GM21390 (cell line): Measurements from ENCODE around the gene PHACTR1.
"Not testable (repeated sequence)": the region's sequence is repeated elsewhere in the genome, so short reads cannot be mapped to it uniquely, and the experiment has no call there.

ENCODE experiments used
- ATAC-seq: cut with Tn5 transposase; IDR thresholded peaks from one replicate; pipeline ENCODE4 v1.9.1; 2021; ENCODE audit not compliant: unreplicated experiment

Gene PHACTR1

DNA sequence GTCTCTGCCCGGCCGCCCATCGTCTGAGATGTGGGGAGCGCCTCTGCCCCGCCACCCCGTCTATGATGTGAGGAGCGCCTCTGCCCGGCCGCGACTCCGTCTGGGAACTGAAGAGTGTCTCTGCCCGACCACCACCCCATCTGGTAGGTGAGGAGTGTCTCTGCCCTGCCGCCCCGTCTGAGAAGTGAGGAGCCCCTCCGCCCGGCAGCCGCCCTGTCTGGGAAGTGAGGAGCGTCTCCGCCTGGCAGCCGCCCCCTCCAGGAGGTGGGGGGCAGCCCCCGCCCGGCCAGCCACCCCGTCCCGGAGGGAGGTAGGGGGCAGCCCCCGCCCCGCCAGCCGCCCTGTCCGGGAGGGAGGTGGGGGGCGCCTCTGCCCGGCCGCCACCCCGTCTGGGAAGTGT lies 417.3 kb downstream of the PHACTR1 start:
- ATAC-seq: not testable (repeated sequence)

DNA sequence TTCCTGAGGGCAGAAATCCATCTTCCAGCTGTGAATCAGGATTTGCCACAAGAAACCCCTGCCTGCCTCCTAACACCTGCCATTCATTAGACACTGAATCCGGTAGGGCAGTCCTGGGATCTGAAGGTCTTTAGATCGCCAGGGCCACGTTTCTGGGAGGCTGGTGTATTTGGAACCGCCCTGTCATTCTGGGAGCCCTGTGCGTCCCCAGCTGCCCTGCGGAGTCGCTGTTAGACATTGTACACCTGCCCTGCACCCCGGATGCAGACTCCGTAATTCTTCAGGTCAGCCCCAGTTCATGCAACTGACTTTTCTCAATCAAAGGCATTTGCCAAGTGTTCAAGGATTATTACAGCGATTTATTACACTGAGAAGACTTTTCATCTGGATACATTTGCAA lies 418.6 kb downstream of the PHACTR1 start:
- no peak for ATAC-seq

- no peak for ATAC-seq
These were observed 422.6 kb downstream of the PHACTR1 start for GRCh38 chr6:13139119-13139518.

- ATAC-seq: no peak
These were observed 424.4 kb downstream of the PHACTR1 start for GRCh38 chr6:13140980-13141379.

DNA sequence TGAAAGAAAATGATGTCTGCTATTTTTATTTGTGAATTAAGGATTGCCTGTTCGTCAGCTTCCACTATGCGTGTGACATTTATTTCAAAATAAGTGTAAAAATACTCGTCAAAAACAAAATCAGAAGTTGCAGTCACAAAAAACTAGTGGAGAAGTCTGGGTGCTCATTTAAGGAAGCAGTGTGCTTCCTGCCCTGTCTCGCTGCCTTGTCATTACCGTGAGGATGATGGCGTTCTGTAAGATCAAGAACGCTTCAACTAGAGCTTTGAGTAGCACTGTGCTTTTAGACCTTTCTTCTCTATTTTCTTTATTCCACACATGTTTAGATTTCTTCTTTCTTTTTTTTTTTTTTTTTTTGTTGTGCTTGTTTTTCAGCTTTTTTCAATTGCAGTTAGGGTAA lies 424.8 kb downstream of the PHACTR1 start:
- ATAC-seq: no peak

GRCh38 chr6:13142611-13143010 lies 426.0 kb downstream of the PHACTR1 start:
- ATAC-seq: no peak

DNA sequence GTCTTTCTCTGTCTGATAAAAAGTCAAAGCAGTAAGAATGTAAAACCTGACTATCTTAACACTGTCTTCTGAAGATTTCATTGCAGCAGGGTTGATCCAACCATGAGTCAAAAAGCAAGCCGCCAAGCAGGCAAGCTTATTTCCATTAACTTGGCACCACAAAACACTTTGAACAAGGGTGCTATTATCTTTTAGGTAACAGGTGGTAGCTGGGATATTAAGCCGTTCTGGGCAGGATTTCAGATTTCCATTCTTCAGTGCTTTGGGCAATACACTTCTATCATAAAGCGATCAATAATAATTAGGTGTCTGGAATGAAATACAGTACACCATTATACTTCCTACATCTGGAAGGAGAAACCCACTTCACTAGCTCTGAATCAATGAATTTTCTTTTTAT lies 429.9 kb downstream of the PHACTR1 start:
- ATAC-seq: no peak

DNA sequence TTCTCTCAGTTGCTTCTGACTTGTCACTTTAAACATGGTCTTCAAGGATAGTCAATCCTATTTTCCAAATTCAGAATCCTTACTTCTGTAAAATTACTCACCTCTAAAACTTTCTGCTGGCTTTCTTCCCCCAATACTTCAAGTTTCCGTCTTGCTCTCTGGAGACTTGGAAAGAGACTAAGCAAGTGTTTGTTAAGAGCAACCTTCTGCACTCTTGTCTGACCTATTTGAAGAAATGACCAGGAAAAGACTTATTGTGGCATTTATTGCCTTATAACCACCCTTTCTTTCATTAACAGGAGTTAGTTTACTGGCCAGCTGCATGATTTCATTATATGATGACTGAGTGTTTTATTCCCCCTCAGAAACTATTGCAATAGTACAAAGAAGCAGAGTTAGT lies 430.8 kb downstream of the PHACTR1 start:
- no peak for ATAC-seq

GRCh38 chr6:13147782-13148181 lies 431.2 kb downstream of the PHACTR1 start:
- no peak for ATAC-seq

GRCh38 chr6:13152764-13153163 lies 436.2 kb downstream of the PHACTR1 start:
- ATAC-seq: no peak

GRCh38 chr6:13156381-13156780 lies 439.8 kb downstream of the PHACTR1 start:
- no peak for ATAC-seq

DNA sequence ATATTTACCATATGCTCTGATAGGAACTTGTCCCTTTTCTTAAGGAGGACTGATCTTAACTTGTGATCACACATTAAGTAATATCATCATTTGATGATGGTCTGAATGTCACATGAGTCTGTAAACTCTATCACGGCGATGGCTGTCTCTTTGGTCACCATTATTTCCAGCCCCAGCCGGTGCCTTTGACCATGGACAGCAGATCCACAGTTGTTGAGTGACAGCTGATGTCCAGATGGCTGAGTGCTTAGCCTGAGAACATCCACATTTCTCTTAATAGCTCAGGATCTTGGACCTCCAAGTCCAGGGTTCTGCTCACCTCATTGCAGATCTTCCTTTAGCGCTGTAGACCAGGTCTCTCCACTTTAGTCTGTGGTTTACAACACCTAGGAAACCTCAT lies 440.7 kb downstream of the PHACTR1 start:
- ATAC-seq: no peak

DNA sequence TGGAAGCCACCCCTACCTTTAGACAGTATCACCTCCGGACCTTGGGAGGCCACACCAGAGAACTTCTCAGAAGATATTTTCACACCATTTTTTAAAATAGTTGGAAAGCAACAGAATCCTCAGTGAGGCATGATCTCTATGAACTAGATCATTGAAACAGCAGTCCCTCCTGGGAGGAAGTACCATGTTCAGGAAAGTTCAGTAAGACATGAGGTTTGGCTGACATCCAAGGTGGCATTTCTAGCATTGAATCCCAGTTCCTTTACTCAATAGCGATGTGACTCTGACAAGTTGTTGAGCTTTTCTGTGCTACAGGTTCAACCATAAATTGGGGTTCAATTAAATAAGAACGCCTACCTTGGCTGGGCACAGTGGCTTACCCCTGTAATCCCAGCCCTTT lies 442.7 kb downstream of the PHACTR1 start:
- no peak for ATAC-seq

- not testable (repeated sequence) for ATAC-seq
These were observed 443.3 kb downstream of the PHACTR1 start for GRCh38 chr6:13159822-13160221.

- no peak for ATAC-seq
These were observed 446.8 kb downstream of the PHACTR1 start for GRCh38 chr6:13163161-13163944.

DNA sequence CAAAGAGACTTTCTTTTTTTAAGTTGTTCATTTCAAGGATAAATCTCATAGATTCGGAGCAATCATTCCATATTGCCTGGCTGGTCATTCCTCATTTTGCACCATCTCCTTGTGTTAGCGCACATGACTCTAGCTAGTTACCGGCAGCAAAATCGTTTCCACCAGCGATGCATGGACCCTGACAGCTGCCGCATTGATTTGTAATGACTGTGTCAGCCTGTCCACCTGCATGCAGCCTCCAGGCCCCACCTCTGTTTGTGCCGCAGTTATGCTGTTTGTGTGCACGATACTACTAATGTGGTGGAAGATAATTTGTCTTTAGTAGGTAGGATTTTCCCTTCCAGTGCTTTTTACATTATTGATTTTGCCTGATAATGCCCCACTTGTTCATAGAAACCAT lies 447.7 kb downstream of the PHACTR1 start:
- no peak for ATAC-seq

DNA sequence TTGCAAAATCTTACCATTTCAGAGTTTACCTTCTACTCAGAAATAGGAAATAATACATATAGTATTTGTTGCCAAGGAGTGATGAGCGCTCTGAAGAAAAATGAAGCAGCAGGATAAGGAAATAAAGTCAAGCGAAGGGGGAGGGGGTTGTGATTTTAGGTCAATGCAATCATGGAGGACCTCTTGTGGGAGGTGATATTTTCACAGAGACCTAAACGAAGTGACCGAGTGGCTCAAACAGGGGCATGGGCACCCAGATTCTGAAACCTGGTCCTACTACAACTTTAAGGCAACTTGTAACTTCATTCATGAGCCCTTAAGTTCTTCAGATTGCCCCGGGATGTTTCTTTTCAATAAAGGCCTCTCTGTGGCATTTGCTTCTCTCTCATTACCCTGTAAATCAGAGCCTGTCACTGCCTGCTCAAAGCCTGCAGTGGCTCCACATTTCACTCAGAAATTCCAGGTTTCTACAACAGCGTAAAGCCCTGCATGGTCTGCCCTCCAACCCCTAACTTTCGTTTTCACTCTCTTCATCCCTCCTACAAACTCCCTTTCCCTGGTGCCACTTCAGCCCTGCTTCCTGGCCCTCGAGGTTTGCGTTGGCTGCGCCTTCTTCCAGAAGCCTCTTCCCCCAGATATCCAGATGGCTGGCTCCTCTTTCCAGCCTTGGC lies 449.1 kb downstream of the PHACTR1 start:
- no peak for ATAC-seq

GRCh38 chr6:13166269-13166668 lies 449.7 kb downstream of the PHACTR1 start:
- ATAC-seq: no peak

DNA sequence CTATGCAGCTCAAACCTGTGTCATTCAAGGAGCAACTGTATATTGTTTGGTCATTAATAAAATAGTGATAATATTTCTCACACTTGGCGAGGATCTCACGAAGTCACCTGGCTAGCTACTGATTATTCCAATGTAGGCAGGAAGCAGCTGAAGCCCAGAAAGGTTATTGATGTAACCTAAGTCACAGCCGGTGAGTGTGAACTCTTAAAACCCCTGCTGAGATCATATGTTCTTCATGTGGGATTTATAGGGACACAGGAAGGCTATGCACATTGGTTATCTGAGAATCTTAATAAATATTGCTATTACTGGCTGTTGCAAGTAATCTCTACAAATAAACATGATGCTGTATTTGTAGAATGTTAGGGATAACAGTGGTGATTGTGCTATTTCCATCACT lies 450.3 kb downstream of the PHACTR1 start:
- no peak for ATAC-seq

GRCh38 chr6:13172291-13172690 lies 455.7 kb downstream of the PHACTR1 start:
- no peak for ATAC-seq

GRCh38 chr6:13175087-13175486 lies 458.5 kb downstream of the PHACTR1 start:
- no peak for ATAC-seq

- no peak for ATAC-seq
These were observed 459.2 kb downstream of the PHACTR1 start for GRCh38 chr6:13175759-13176158.

DNA sequence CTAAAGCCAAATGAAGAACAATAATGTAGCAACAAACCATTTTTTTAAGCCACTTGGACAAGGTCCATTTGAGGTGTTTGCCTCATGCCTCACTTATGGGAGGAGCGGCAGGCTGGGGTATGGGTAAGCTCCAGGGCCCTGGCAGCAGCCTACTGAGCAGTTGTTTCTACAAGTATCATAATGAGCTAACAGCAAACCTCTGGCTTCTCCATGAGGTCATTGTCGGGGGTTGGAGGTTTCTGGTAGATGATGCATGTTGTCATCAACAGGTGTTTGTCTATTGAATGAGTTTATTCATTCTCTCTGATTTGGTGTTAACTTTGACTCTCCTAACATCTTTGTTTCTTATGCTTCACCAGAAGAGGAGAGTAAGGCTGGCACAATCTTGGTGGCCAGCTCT lies 461.1 kb downstream of the PHACTR1 start:
- no peak for ATAC-seq
